SU-DHL-6 (cell line): ENCODE results near the gene OMP.

Experiments
- EZH2phosphoT487 ChIP-seq: fragments of 200-600 bp; sonication (generic), shearing (Covaris generic); conservative IDR thresholded peaks from 2 replicates; pipeline ENCODE4 v1.6.1; 2018; ENCODE audit warnings: mild to moderate bottlenecking, antibody characterized with exemption, low read length, moderate library complexity, mixed read lengths
- TF ChIP-seq, protein P1 (sequence below): fragments of 200-600 bp; sonication (generic); IDR thresholded peaks from one replicate; pipeline ENCODE4 v1.5.1; 2017; ENCODE audit warnings: antibody characterized with exemption, mild to moderate bottlenecking, low read length, moderate library complexity; ENCODE audit not compliant: insufficient read depth, poor library complexity, severe bottlenecking

DNA sequence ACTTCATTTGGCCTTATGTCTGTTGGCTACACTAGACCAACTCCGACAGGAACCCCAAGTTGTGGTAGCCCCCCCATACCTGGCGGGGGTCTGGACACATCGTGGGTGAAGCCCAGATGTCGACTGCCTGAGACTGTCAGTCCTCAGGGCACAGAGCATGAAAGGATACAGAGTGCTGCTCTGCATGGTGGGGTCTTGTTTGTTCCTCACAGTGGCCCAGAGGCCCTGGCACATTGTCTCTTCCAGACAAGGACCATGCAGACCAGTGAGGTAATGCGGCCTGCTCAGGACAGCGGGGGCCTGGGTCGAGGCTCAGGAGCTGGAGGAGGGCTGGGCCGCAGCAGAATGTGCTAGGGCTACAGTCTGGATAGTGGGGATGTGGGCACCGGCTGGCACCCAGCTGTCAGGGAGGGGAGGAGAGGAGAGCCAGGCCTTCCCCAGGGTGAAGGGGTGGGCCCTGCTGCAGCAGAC, 21.2 kb upstream of the OMP start:
- TF ChIP-seq, protein P1, sequence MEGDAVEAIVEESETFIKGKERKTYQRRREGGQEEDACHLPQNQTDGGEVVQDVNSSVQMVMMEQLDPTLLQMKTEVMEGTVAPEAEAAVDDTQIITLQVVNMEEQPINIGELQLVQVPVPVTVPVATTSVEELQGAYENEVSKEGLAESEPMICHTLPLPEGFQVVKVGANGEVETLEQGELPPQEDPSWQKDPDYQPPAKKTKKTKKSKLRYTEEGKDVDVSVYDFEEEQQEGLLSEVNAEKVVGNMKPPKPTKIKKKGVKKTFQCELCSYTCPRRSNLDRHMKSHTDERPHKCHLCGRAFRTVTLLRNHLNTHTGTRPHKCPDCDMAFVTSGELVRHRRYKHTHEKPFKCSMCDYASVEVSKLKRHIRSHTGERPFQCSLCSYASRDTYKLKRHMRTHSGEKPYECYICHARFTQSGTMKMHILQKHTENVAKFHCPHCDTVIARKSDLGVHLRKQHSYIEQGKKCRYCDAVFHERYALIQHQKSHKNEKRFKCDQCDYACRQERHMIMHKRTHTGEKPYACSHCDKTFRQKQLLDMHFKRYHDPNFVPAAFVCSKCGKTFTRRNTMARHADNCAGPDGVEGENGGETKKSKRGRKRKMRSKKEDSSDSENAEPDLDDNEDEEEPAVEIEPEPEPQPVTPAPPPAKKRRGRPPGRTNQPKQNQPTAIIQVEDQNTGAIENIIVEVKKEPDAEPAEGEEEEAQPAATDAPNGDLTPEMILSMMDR: no peak
- no peak for TF ChIP-seq EZH2phosphoT487
